GM23338 (cell line): Measurements from ENCODE around the gene CRYBG1. TPM values are rescaled to one million over a fixed set of nuclear protein-coding genes. Genes with fewer than 3 reads are reported as not detected.

ENCODE experiments used
- ATAC-seq: fragments of 200-7000 bp; cut with Tn5 transposase; 3 replicates; pipeline ENCODE4 v1.9.1; 2020
- DNase-seq: peaks from one replicate; pipeline ENCODE4 v3.0.0-alpha.2; 2015; ENCODE audit warnings: low spot score
- H2AFZ ChIP-seq: fragments of 200-600 bp; sonication (generic); 2 replicates; pipeline ENCODE4 v1.8.0; 2016; ENCODE audit warnings: antibody characterized with exemption, mild to moderate bottlenecking, moderate library complexity
- H3F3A ChIP-seq: fragments of 200-600 bp; sonication (generic); replicated peaks from 2 replicates; pipeline ENCODE4 v1.8.0; 2017; ENCODE audit warnings: antibody characterized with exemption, mixed run types, low read depth
- H3K27ac ChIP-seq: fragments of 200-600 bp; sonication (generic); 2 replicates; pipeline ENCODE4 v1.6.1; 2016; ENCODE audit warnings: low read depth
- H3K27me3 ChIP-seq: fragments of 200-600 bp; sonication (generic); 2 replicates; pipeline ENCODE4 v1.8.0; 2016; ENCODE audit warnings: mild to moderate bottlenecking, mixed run types, moderate library complexity; ENCODE audit not compliant: insufficient read depth
- H3K36me3 ChIP-seq: fragments of 200-600 bp; sonication (generic); 2 replicates; pipeline ENCODE4 v1.8.0; 2016; ENCODE audit warnings: mild to moderate bottlenecking; ENCODE audit not compliant: insufficient read depth
- H3K4me1 ChIP-seq: fragments of 200-600 bp; sonication (generic); 2 replicates; pipeline ENCODE4 v1.8.0; 2016; ENCODE audit warnings: mild to moderate bottlenecking, moderate library complexity; ENCODE audit not compliant: insufficient read depth
- H3K4me2 ChIP-seq: fragments of 200-600 bp; sonication (generic); 2 replicates; pipeline ENCODE4 v1.7.1; 2017; ENCODE audit warnings: mixed run types
- H3K4me3 ChIP-seq: fragments of 200-600 bp; sonication (generic); 2 replicates; pipeline ENCODE4 v1.6.1; 2016; ENCODE audit warnings: mixed run types
- H3K79me2 ChIP-seq: fragments of 200-600 bp; sonication (generic); replicated peaks from 2 replicates; pipeline ENCODE4 v1.8.0; 2017; ENCODE audit warnings: mild to moderate bottlenecking; ENCODE audit not compliant: insufficient read depth
- H3K9me2 ChIP-seq: fragments of 200-600 bp; sonication (generic); 2 replicates; pipeline ENCODE4 v1.8.0; 2017; ENCODE audit not compliant: insufficient read depth
- H4K20me1 ChIP-seq: fragments of 200-600 bp; sonication (generic); replicated peaks from 2 replicates; pipeline ENCODE4 v1.8.0; 2017; ENCODE audit warnings: mild to moderate bottlenecking; ENCODE audit not compliant: insufficient read depth
- H3K27ac Mint-ChIP-seq: 2 replicates; pipeline ENCODE4 v1.8.0; 2020; ENCODE audit warnings: inconsistent platforms, mild to moderate bottlenecking, moderate library complexity, mixed read lengths
- H3K27me3 Mint-ChIP-seq: 3 replicates; pipeline ENCODE4 v1.8.0; 2022; ENCODE audit warnings: low read depth, mild to moderate bottlenecking, moderate library complexity, mixed read lengths, inconsistent platforms; ENCODE audit not compliant: insufficient read depth, poor library complexity
- H3K36me3 Mint-ChIP-seq: 3 replicates; pipeline ENCODE4 v1.8.0; 2021; ENCODE audit warnings: low read depth, mild to moderate bottlenecking, inconsistent platforms, moderate library complexity, mixed read lengths
- H3K4me1 Mint-ChIP-seq: 3 replicates; pipeline ENCODE4 v1.8.0; 2020; ENCODE audit warnings: mild to moderate bottlenecking, inconsistent platforms, mixed read lengths
- H3K4me3 Mint-ChIP-seq: 3 replicates; pipeline ENCODE4 v1.8.0; 2021; ENCODE audit warnings: moderate library complexity, mild to moderate bottlenecking, inconsistent platforms, mixed read lengths
- H3K9me3 Mint-ChIP-seq: 3 replicates; pipeline ENCODE4 v1.8.0; 2020; ENCODE audit warnings: moderate library complexity, mild to moderate bottlenecking, inconsistent platforms, mixed read lengths
- JUNB ChIP-seq: IDR thresholded peaks from one replicate; pipeline ENCODE4 v1.6.1; 2016; ENCODE audit warnings: antibody characterized with exemption; ENCODE audit not compliant: unreplicated experiment
- POLR2AphosphoS5 ChIP-seq: IDR thresholded peaks from 2 replicates; pipeline ENCODE4 v1.6.1; 2016; ENCODE audit warnings: antibody characterized with exemption, low read depth
- STAT1 ChIP-seq: IDR thresholded peaks from one replicate; pipeline ENCODE4 v1.6.1; 2016; ENCODE audit warnings: antibody characterized with exemption; ENCODE audit not compliant: unreplicated experiment
- ZNF331 ChIP-seq: fragments of 250-450 bp; sonication (Bioruptor Pico); IDR thresholded peaks from 2 replicates; pipeline ENCODE4 v1.5.0; 2020; ENCODE audit warnings: low read depth, mild to moderate bottlenecking, moderate library complexity
- polyA plus RNA-seq: library from polyadenylated mRNA; unstranded; fragments of >200 nt; fragmentation: Nextera tagmentation; extraction: Ambion mirVana; gene quantifications from 2 replicates; pipeline ENCODE4 v1.2.1, GENCODE V29; 2016
- total RNA-seq: library from RNA; depleted of rRNA; stranded (reverse); fragments of >200 nt; shearing (Covaris generic); gene quantifications from 2 replicates; pipeline ENCODE4 v1.2.3, GENCODE V29; 2014
- TF ChIP-seq, protein P1 (sequence below), 2 experiments: fragments of 200-600 bp in 1 of 2; sonication (generic) in 1 of 2; conservative IDR thresholded peaks; 2 replicates each; pipeline versions ENCODE4 v1.5.1 to v1.6.1; 2016 to 2017; ENCODE audit warnings: antibody characterized with exemption in 2 of 2, low read depth in 2 of 2, mild to moderate bottlenecking in 2 of 2, moderate library complexity in 1 of 2
- TF ChIP-seq, protein P2 (sequence below): fragments of 250-450 bp; sonication (Bioruptor Pico); IDR thresholded peaks from 2 replicates; pipeline ENCODE4 v1.5.0; 2020; ENCODE audit warnings: mild to moderate bottlenecking, moderate library complexity

CRYBG1 gene
- total and polyA plus RNA-seq, 2 experiments from 2014 or later = 3.7 to 17.2 TPM

DNA sequence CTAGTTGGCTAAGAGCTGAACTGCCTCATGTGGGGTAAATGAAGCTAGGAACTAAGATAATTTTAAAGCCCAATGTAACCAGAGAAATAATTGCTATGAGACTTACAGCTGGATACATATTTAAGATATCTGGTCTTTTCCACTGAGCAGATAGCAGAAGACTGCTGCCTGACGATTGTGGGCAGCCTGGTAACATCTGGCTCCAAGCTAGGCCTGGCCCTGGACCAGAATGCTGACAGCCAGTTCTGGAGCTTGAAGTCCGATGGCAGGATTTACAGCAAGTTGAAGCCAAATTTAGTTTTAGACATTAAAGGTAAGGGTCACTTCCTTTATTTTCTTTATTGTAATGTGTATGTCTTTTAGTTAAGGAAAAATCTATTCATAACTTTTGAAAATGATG is 203.1 kb downstream of the CRYBG1 start (continued):
- TF ChIP-seq, protein P1, sequence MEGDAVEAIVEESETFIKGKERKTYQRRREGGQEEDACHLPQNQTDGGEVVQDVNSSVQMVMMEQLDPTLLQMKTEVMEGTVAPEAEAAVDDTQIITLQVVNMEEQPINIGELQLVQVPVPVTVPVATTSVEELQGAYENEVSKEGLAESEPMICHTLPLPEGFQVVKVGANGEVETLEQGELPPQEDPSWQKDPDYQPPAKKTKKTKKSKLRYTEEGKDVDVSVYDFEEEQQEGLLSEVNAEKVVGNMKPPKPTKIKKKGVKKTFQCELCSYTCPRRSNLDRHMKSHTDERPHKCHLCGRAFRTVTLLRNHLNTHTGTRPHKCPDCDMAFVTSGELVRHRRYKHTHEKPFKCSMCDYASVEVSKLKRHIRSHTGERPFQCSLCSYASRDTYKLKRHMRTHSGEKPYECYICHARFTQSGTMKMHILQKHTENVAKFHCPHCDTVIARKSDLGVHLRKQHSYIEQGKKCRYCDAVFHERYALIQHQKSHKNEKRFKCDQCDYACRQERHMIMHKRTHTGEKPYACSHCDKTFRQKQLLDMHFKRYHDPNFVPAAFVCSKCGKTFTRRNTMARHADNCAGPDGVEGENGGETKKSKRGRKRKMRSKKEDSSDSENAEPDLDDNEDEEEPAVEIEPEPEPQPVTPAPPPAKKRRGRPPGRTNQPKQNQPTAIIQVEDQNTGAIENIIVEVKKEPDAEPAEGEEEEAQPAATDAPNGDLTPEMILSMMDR (conservative IDR thresholded peaks at IDR 0.05; ENCODE audit: low read depth in 2 of 2) = no peak
- TF ChIP-seq ZNF331 = no peak
- TF ChIP-seq, protein P2, sequence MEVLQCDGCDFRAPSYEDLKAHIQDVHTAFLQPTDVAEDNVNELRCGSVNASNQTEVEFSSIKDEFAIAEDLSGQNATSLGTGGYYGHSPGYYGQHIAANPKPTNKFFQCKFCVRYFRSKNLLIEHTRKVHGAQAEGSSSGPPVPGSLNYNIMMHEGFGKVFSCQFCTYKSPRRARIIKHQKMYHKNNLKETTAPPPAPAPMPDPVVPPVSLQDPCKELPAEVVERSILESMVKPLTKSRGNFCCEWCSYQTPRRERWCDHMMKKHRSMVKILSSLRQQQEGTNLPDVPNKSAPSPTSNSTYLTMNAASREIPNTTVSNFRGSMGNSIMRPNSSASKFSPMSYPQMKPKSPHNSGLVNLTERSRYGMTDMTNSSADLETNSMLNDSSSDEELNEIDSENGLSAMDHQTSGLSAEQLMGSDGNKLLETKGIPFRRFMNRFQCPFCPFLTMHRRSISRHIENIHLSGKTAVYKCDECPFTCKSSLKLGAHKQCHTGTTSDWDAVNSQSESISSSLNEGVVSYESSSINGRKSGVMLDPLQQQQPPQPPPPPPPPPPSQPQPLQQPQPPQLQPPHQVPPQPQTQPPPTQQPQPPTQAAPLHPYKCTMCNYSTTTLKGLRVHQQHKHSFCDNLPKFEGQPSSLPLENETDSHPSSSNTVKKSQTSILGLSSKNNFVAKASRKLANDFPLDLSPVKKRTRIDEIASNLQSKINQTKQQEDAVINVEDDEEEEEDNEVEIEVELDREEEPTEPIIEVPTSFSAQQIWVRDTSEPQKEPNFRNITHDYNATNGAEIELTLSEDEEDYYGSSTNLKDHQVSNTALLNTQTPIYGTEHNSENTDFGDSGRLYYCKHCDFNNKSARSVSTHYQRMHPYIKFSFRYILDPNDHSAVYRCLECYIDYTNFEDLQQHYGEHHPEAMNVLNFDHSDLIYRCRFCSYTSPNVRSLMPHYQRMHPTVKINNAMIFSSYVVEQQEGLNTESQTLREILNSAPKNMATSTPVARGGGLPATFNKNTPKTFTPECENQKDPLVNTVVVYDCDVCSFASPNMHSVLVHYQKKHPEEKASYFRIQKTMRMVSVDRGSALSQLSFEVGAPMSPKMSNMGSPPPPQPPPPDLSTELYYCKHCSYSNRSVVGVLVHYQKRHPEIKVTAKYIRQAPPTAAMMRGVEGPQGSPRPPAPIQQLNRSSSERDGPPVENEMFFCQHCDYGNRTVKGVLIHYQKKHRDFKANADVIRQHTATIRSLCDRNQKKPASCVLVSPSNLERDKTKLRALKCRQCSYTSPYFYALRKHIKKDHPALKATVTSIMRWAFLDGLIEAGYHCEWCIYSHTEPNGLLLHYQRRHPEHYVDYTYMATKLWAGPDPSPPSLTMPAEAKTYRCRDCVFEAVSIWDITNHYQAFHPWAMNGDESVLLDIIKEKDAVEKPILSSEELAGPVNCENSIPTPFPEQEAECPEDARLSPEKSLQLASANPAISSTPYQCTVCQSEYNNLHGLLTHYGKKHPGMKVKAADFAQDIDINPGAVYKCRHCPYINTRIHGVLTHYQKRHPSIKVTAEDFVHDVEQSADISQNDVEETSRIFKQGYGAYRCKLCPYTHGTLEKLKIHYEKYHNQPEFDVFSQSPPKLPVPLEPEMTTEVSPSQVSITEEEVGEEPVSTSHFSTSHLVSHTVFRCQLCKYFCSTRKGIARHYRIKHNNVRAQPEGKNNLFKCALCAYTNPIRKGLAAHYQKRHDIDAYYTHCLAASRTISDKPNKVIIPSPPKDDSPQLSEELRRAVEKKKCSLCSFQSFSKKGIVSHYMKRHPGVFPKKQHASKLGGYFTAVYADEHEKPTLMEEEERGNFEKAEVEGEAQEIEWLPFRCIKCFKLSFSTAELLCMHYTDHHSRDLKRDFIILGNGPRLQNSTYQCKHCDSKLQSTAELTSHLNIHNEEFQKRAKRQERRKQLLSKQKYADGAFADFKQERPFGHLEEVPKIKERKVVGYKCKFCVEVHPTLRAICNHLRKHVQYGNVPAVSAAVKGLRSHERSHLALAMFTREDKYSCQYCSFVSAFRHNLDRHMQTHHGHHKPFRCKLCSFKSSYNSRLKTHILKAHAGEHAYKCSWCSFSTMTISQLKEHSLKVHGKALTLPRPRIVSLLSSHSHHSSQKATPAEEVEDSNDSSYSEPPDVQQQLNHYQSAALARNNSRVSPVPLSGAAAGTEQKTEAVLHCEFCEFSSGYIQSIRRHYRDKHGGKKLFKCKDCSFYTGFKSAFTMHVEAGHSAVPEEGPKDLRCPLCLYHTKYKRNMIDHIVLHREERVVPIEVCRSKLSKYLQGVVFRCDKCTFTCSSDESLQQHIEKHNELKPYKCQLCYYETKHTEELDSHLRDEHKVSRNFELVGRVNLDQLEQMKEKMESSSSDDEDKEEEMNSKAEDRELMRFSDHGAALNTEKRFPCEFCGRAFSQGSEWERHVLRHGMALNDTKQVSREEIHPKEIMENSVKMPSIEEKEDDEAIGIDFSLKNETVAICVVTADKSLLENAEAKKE = no peak

DNA sequence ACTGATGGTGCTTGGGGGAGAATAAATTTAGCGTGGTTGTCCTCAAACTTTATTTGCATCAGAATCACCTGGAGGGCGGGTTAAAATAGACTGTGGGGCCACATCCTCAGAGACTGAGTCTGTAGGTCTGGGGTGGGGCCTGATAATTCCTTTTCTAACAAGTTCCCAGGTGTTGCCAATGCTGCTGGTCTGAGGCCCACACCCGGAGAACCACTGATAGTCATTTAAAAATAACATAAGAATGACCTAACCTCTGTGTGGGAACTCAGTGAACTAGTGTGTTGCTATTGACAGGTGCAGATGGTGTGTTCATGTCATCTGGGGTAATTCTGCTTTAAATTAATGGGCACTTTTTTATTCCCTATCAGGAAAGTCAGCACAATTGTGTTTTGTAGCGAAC is 204.0 kb downstream of the CRYBG1 start:
- peak overlapping the region; percentile 33 for H3K4me2 ChIP-seq
- H3K79me2 ChIP-seq = no peaks in the 10 kb centered on the region
- no peaks in the 10 kb centered on the region for H3K9me2 ChIP-seq
- no peaks in the 10 kb centered on the region for H3K36me3 ChIP-seq
- H3K4me1 ChIP-seq = peaks cover 9% of the 10 kb centered on the region
- Mint-ChIP-seq H3K4me1 (peaks cover 15% of the 10 kb centered on the region), H3K4me3 (no peak overlapping the region), H3K27ac (no peak overlapping the region; the same call in 1 of the 2 replicates), H3K27me3 (peaks cover 2% of the 10 kb centered on the region), H3K36me3 (peaks cover 3% of the 10 kb centered on the region; the same call in 1 of the 3 replicates), H3K9me3 (no peaks in the 10 kb centered on the region)
- H2AFZ ChIP-seq = no peak overlapping the region
- H3K27ac ChIP-seq = no peak overlapping the region
- H4K20me1 ChIP-seq = no peaks in the 10 kb centered on the region
- H3F3A ChIP-seq = no peaks in the 10 kb centered on the region
- no peaks in the 10 kb centered on the region for H3K27me3 ChIP-seq
- ATAC-seq (peak; percentile 42), DNase-seq (peak; percentile 30)
- no peak overlapping the region for H3K4me3 ChIP-seq
- TF ChIP-seq STAT1 = no peak
- no peak for TF ChIP-seq POLR2AphosphoS5
- TF ChIP-seq JUNB = no peak
- TF ChIP-seq, protein P2 = no peak
